Mucosa of stomach (tissue), 1 donor: ENCODE data around the gene SEMA5A.

Source experiments
- H3K27me3 ChIP-seq: one replicate; pipeline ENCODE4 v1.7.0; 2013; ENCODE audit warnings: mild to moderate bottlenecking, low read length; ENCODE audit not compliant: control insufficient read depth, insufficient read depth
- H3K36me3 ChIP-seq: one replicate; pipeline ENCODE4 v1.7.0; 2013; ENCODE audit warnings: low read length; ENCODE audit not compliant: control insufficient read depth, insufficient read depth
- H3K4me1 ChIP-seq: one replicate; pipeline ENCODE4 v1.7.0; 2013; ENCODE audit warnings: mild to moderate bottlenecking, low read length; ENCODE audit not compliant: control insufficient read depth, insufficient read depth
- H3K4me3 ChIP-seq: one replicate; pipeline ENCODE4 v1.7.0; 2013; ENCODE audit warnings: low read length
- H3K9ac ChIP-seq: one replicate; pipeline ENCODE4 v1.7.0; 2013; ENCODE audit warnings: mild to moderate bottlenecking, low read length, moderate library complexity
- H3K9me3 ChIP-seq: one replicate; pipeline ENCODE4 v1.7.0; 2013; ENCODE audit warnings: mild to moderate bottlenecking, low read length, moderate library complexity; ENCODE audit not compliant: control insufficient read depth
- donor health status: Pancreatic carcinoma.

SEMA5A gene

DNA sequence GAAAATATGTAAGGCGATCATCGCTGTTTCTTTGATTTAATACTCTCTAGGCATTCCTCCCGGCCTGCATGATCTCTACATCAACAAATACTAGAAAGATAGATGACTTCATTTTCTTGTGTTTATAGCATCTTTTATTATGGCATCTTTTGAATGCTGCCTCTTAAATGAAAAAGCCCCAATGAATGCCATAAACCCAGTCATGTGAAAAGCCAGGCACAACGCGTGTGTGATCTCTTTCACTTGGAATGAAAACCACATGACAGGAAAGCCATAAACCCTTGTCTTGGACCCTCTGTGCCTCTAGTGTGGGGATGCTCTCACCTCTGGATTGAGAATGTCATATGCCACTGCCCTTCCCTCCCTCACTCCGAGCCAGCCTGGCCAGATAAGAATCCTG lies 476.2 kb downstream of the SEMA5A start:
- H3K9me3 ChIP-seq = no peaks in the 10 kb centered on the region
- H3K36me3 ChIP-seq = no peaks in the 10 kb centered on the region
- no peak overlapping the region for H3K9ac ChIP-seq
- no peaks in the 10 kb centered on the region for H3K4me1 ChIP-seq
- no peaks in the 10 kb centered on the region for H3K27me3 ChIP-seq
- H3K4me3 ChIP-seq = no peak overlapping the region

DNA sequence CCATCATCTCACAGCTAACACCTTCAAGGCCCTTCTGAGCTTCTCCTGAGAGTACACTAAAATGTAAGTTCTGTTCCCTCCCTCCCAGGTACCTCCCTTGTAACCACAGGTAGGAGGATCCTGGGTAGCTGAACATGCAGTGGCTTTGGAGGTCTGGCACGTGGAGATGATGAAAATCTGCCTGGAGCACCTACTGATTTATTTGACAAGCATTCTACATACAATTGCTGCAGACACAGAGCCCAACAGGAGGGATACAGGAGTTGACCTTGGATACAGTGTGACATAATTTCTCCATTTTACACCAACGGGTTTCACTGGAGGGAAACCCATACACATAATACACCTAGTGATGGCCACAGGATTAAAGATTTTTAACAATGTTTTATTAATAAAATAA lies 478.7 kb downstream of the SEMA5A start:
- H3K9ac ChIP-seq = no peak overlapping the region
- H3K27me3 ChIP-seq = no peaks in the 10 kb centered on the region
- H3K36me3 ChIP-seq = no peaks in the 10 kb centered on the region
- no peaks in the 10 kb centered on the region for H3K9me3 ChIP-seq
- no peak overlapping the region for H3K4me3 ChIP-seq
- no peaks in the 10 kb centered on the region for H3K4me1 ChIP-seq

GRCh38 chr5:9066349-9066748 lies 479.5 kb downstream of the SEMA5A start:
- Histone ChIP-seq H3K9ac (no peak overlapping the region), H3K27me3 (no peaks in the 10 kb centered on the region)

DNA sequence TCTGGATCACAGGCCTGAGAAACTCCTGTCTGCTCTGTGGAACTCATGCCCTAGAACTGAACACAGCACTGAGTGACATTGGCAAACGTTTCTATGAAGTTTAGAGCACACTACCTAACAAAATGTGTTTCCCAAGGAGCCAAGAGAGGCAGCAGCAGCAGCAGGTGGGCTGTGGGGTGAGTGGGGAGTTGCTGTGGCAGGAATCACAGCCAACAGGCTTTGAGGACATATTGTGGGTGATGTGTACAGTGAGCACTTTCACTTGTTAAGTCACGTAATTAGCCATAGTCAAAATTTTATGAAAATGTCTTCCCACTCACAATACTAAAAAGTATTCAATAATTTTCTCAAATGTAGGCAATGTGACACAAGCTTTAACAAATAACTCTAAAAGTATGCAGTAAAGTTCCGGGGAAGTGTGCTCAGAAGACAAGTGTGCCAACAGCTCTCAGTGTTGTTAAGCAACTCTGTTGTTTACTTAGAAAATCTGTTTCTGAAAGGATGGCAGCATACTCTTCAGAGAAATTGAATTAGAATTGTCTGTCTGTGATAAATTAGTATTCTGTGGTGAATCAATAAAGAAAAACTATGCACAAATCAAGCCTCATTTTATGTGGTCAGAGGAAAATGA lies 482.1 kb downstream of the SEMA5A start:
- H3K4me1 ChIP-seq = no peaks in the 10 kb centered on the region
- no peaks in the 10 kb centered on the region for H3K27me3 ChIP-seq
- no peak overlapping the region for H3K9ac ChIP-seq
- no peaks in the 10 kb centered on the region for H3K9me3 ChIP-seq
- no peaks in the 10 kb centered on the region for H3K36me3 ChIP-seq
- H3K4me3 ChIP-seq = no peak overlapping the region

More at GRCh38 chr5:9066349-9066748, 479.5 kb downstream of the SEMA5A start:
- Histone ChIP-seq H3K4me1 (no peaks in the 10 kb centered on the region), H3K9me3 (no peaks in the 10 kb centered on the region), H3K36me3 (no peaks in the 10 kb centered on the region), H3K4me3 (no peak overlapping the region)

- Histone ChIP-seq H3K27me3 (no peaks in the 10 kb centered on the region), H3K9ac (no peak overlapping the region), H3K9me3 (no peaks in the 10 kb centered on the region), H3K36me3 (no peaks in the 10 kb centered on the region), H3K4me1 (no peaks in the 10 kb centered on the region), H3K4me3 (no peak overlapping the region)
Observed at GRCh38 chr5:9062873-9063272, 483.0 kb downstream of the SEMA5A start.

- Histone ChIP-seq H3K36me3 (no peaks in the 10 kb centered on the region), H3K27me3 (no peaks in the 10 kb centered on the region), H3K4me3 (no peak overlapping the region), H3K9ac (no peak overlapping the region), H3K4me1 (no peaks in the 10 kb centered on the region), H3K9me3 (no peaks in the 10 kb centered on the region)
Observed at GRCh38 chr5:9059920-9060691, 485.8 kb downstream of the SEMA5A start.

DNA sequence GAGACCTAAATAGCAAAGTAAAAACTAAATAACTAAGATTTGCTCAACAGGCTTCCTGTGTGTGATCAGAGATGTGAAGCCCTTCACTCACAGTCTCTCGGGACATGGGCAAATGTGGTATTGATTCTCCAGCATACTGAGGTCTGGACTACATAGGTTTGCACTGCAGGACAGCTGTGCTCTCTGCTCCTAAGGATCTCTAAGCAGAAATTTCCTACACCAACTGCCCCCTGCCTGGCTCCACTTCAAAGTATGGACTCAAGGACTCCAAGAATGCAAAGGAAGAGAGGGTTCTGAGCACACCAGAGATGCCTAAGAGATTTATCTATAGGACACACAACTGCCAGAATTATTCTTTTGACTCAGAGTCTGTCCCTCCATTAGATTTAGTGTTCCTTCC lies 487.2 kb downstream of the SEMA5A start:
- Histone ChIP-seq H3K36me3 (no peaks in the 10 kb centered on the region), H3K27me3 (no peaks in the 10 kb centered on the region), H3K4me3 (no peak overlapping the region), H3K4me1 (no peaks in the 10 kb centered on the region), H3K9ac (no peak overlapping the region), H3K9me3 (no peaks in the 10 kb centered on the region)

DNA sequence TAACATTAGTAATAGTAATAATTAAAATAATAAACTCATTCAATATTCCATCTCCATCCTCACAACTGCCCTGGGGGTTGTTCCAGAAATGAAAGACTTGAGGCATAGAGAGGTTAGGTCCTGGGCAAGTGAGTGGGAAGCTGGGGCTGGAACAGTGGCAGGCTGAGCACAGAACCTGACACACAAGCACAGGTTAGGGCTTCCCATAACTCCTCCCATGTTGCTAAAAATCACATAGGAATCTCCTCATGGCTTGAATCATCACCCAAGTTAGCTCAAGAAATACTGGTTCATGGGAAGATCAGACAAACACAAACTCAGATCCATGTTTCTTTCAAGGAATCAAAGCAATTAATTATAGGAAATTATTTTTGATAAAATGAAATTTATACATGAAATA lies 487.7 kb downstream of the SEMA5A start:
- Histone ChIP-seq H3K9me3 (no peaks in the 10 kb centered on the region), H3K4me3 (no peak overlapping the region), H3K27me3 (no peaks in the 10 kb centered on the region), H3K4me1 (no peaks in the 10 kb centered on the region), H3K9ac (no peak overlapping the region), H3K36me3 (no peaks in the 10 kb centered on the region)

DNA sequence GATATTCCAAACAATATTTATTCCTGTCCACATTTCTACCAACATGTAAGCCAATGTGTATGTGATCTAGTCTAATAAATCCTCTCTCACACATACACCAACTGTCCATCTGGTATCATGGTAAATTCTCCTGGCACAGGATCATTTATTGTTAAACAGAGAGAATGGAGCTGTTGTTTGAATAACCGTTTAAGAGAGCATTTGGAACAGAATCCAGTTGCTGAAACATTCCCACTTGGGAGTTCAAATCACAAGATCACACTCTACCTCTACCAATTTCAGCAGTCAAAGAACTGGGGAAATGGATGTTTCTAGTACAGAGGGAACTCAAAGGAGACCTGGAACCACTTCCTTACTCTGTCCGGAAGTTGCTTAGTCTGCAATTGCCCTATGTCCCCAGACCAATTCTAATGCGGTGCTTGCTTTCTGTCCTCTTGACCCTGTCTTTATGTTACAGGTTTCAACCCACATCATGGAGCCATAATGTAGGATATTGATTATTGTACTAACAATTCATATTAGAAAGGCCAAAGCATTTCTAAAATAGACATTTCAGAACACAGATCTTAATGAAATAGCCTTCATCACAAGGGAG lies 488.4 kb downstream of the SEMA5A start:
- H3K4me3 ChIP-seq = no peak overlapping the region
- no peak overlapping the region for H3K9ac ChIP-seq
- H3K36me3 ChIP-seq = no peaks in the 10 kb centered on the region
- H3K9me3 ChIP-seq = no peaks in the 10 kb centered on the region
- H3K4me1 ChIP-seq = no peaks in the 10 kb centered on the region
- no peaks in the 10 kb centered on the region for H3K27me3 ChIP-seq

GRCh38 chr5:9056046-9056445 lies 489.8 kb downstream of the SEMA5A start:
- Histone ChIP-seq H3K36me3 (no peaks in the 10 kb centered on the region), H3K4me1 (no peaks in the 10 kb centered on the region), H3K27me3 (no peaks in the 10 kb centered on the region), H3K9me3 (no peaks in the 10 kb centered on the region), H3K9ac (no peak overlapping the region), H3K4me3 (no peak overlapping the region)

DNA sequence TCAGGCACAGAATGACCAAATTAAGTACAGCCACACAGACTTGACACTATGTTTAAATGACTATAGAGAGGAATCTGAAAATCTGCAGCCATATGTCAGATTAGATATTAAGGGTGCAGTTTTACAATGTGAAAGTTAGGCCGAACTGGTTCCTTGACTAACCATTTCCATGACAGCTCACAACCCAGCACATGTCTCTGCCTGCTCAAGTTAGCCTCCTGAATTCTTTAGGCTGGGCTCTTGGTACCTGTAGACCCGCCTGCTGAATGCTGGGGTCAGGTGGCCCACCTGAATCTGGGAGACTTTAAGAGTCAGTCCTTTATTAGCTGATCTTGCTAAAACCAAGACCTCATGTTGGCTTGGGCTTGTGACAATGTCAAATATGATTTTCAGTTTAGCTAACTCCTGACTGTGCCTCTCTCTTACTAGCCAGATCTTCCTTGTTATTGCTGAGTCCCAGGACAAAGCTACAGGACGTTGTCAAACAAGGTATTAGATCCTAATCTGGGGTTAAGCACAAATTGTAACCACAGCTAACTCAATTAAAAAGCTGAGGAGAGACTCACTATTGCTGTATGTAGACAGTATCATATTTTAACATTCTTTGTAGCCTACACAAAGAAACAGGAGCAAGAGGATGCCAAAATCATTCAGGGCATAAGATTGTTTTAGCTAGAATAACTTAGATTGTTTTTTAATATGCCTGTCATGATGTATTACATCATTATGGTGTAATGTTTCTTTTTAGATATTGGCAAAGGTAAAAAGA lies 490.9 kb downstream of the SEMA5A start:
- Histone ChIP-seq H3K4me3 (no peak overlapping the region), H3K36me3 (no peaks in the 10 kb centered on the region), H3K9ac (no peak overlapping the region), H3K27me3 (no peaks in the 10 kb centered on the region), H3K4me1 (no peaks in the 10 kb centered on the region), H3K9me3 (no peaks in the 10 kb centered on the region)

GRCh38 chr5:9054322-9054721 lies 491.6 kb downstream of the SEMA5A start:
- Histone ChIP-seq H3K27me3 (no peaks in the 10 kb centered on the region), H3K4me1 (no peaks in the 10 kb centered on the region), H3K4me3 (no peak overlapping the region), H3K36me3 (no peaks in the 10 kb centered on the region), H3K9me3 (no peaks in the 10 kb centered on the region), H3K9ac (no peak overlapping the region)
